HCT116 (cell line): Measurements from ENCODE around the gene WSCD2. TPM values are rescaled to one million over a fixed set of nuclear protein-coding genes. Genes with fewer than 3 reads are reported as not detected.

Source experiments
- ATF3 ChIP-seq: IDR thresholded peaks from 2 replicates; pipeline ENCODE4 v1.6.1; 2012
- CBX3 ChIP-seq: IDR thresholded peaks from 2 replicates; pipeline ENCODE4 v1.6.1; 2012; ENCODE audit warnings: low read depth
- CEBPB ChIP-seq: IDR thresholded peaks from 2 replicates; pipeline ENCODE4 v1.6.1; 2012; ENCODE audit warnings: low read depth
- EZH2 ChIP-seq: fragments of 200-600 bp; sonication (generic); IDR thresholded peaks from 2 replicates; pipeline ENCODE4 v1.6.1; 2017; ENCODE audit warnings: antibody characterized with exemption, mixed run types
- EZH2phosphoT487 ChIP-seq: fragments of 200-600 bp; IDR thresholded peaks from 2 replicates; pipeline ENCODE4 v1.6.1; 2018; ENCODE audit warnings: antibody characterized with exemption, borderline replicate concordance
- FOSL1 ChIP-seq: IDR thresholded peaks from 2 replicates; pipeline ENCODE4 v1.6.1; 2012; ENCODE audit warnings: low read depth
- JUND ChIP-seq: IDR thresholded peaks from 2 replicates; pipeline ENCODE4 v1.6.1; 2012
- RAD21 ChIP-seq: IDR thresholded peaks from 2 replicates; pipeline ENCODE4 v1.6.1; 2012; ENCODE audit warnings: low read depth, mild to moderate bottlenecking
- REST ChIP-seq: IDR thresholded peaks from 2 replicates; pipeline ENCODE4 v1.6.1; 2012; ENCODE audit warnings: low read depth
- SP1 ChIP-seq: IDR thresholded peaks from 2 replicates; pipeline ENCODE4 v1.6.1; 2012; ENCODE audit warnings: low read depth
- YY1 ChIP-seq: IDR thresholded peaks from 2 replicates; pipeline ENCODE4 v1.6.1; 2011; ENCODE audit warnings: low read length, low read depth, moderate library complexity, mild to moderate bottlenecking; ENCODE audit not compliant: insufficient replicate concordance; ENCODE audit errors: extremely low read depth
- ZFX ChIP-seq: fragments of 450-650 bp; IDR thresholded peaks from 2 replicates; pipeline ENCODE4 v1.6.1; 2017
- ZNF274 ChIP-seq: fragments of 200-500 bp; sonication (Bioruptor generic); IDR thresholded peaks from 2 replicates; pipeline ENCODE4 v1.6.1; 2014; ENCODE audit warnings: mild to moderate bottlenecking, low read depth, low read length, inconsistent platforms
- total RNA-seq: library from RNA; stranded (reverse); gene quantifications from one replicate; pipeline ENCODE4 v1.2.1, GENCODE V29; 2021; ENCODE audit not compliant: unreplicated experiment

The WSCD2 gene
- total RNA-seq, 1 experiment from 2014 or later: 0.05 TPM

GRCh38 chr12:108119126-108119973, 9.7 kb upstream of the WSCD2 start (continued):
- TF ChIP-seq REST (no peak), ZNF274 (no peak), EZH2phosphoT487 (no peak), YY1 (no peak), RAD21 (no peak), FOSL1 (no peak), ATF3 (no peak), JUND (no peak), CBX3 (no peak), ZFX (no peak), SP1 (no peak), EZH2 (no peak), CEBPB (no peak)
- TF ChIP-seq, all 23 proteins: peak for 0
